HG03095 (cell line): ENCODE results near the gene BTBD7.

Experiments
- ATAC-seq: cut with Tn5 transposase; IDR thresholded peaks from one replicate; pipeline ENCODE4 v1.9.1; 2021; ENCODE audit warnings: moderate library complexity; ENCODE audit not compliant: unreplicated experiment

BTBD7 gene

GRCh38 chr14:93303659-93304058, 29.2 kb downstream of the BTBD7 start:
- no peak for ATAC-seq

- no peak for ATAC-seq
These were observed 29.9 kb downstream of the BTBD7 start for GRCh38 chr14:93302688-93303581.

GRCh38 chr14:93301821-93302447, 30.9 kb downstream of the BTBD7 start:
- no peak for ATAC-seq

- ATAC-seq = no peak
These were observed 33.0 kb downstream of the BTBD7 start for GRCh38 chr14:93299866-93300265.

- ATAC-seq = no peak
These were observed 33.4 kb downstream of the BTBD7 start for GRCh38 chr14:93299416-93299815.

GRCh38 chr14:93295541-93296220, 37.2 kb downstream of the BTBD7 start:
- no peak for ATAC-seq

GRCh38 chr14:93286212-93286890, 46.5 kb downstream of the BTBD7 start:
- no peak for ATAC-seq

GRCh38 chr14:93285044-93285443, 47.8 kb downstream of the BTBD7 start:
- ATAC-seq = no peak

- no peak for ATAC-seq
These were observed 50.9 kb downstream of the BTBD7 start for GRCh38 chr14:93281937-93282336.

- ATAC-seq = no peak
These were observed 52.1 kb downstream of the BTBD7 start for GRCh38 chr14:93280743-93281142.

GRCh38 chr14:93276031-93276716, 56.7 kb downstream of the BTBD7 start:
- ATAC-seq = no peak

GRCh38 chr14:93274055-93274806, 58.6 kb downstream of the BTBD7 start:
- ATAC-seq = no peak

GRCh38 chr14:93271111-93271510, 61.7 kb downstream of the BTBD7 start:
- no peak for ATAC-seq

GRCh38 chr14:93269341-93270068, 63.3 kb downstream of the BTBD7 start:
- no peak for ATAC-seq

- ATAC-seq = no peak
These were observed 64.4 kb downstream of the BTBD7 start for GRCh38 chr14:93268406-93268805.

GRCh38 chr14:93267149-93267711, 65.6 kb downstream of the BTBD7 start:
- ATAC-seq = no peak

GRCh38 chr14:93266127-93266526, 66.7 kb downstream of the BTBD7 start:
- no peak for ATAC-seq

GRCh38 chr14:93263416-93263815, 69.4 kb downstream of the BTBD7 start:
- ATAC-seq = no peak

GRCh38 chr14:93262446-93262845, 70.4 kb downstream of the BTBD7 start:
- ATAC-seq = no peak
